Skeletal muscle tissue (tissue), 4 donors: ENCODE data around the gene EXOC3L1. TPM values are rescaled to one million over a fixed set of nuclear protein-coding genes. Genes with fewer than 3 reads are reported as not detected.

Experiments
- H3K27ac ChIP-seq: one replicate; pipeline ENCODE4 v1.7.0; 2013; ENCODE audit warnings: mild to moderate bottlenecking, low read depth, low read length, inconsistent platforms
- H3K27me3 ChIP-seq, 3 donors: one replicate each; pipeline ENCODE4 v1.7.0; 2013; ENCODE audit warnings: low read length in 3 of 3; ENCODE audit not compliant: control insufficient read depth in 3 of 3, insufficient read depth in 3 of 3
- H3K36me3 ChIP-seq, 3 donors: one replicate each; pipeline ENCODE4 v1.7.0; 2013; ENCODE audit warnings: low read length in 3 of 3; ENCODE audit not compliant: control insufficient read depth in 3 of 3, insufficient read depth in 3 of 3
- H3K4me1 ChIP-seq, 3 donors: one replicate each; pipeline ENCODE4 v1.7.0; 2013; ENCODE audit warnings: low read length in 3 of 3, mild to moderate bottlenecking in 3 of 3; ENCODE audit not compliant: control insufficient read depth in 3 of 3, insufficient read depth in 3 of 3
- H3K4me3 ChIP-seq, 3 donors: one replicate each; pipeline ENCODE4 v1.7.0; 2013; ENCODE audit warnings: low read length in 3 of 3
- H3K9ac ChIP-seq, 3 donors: one replicate each; pipeline ENCODE4 v1.7.0; 2013; ENCODE audit warnings: low read length in 3 of 3, mild to moderate bottlenecking in 3 of 3, moderate library complexity in 2 of 3, low read depth in 1 of 3
- H3K9me3 ChIP-seq, 3 donors: one replicate each; pipeline ENCODE4 v1.7.0; 2013; ENCODE audit warnings: low read length in 3 of 3; ENCODE audit not compliant: control insufficient read depth in 3 of 3
- total RNA-seq: library from RNA; depleted of rRNA; stranded (reverse); fragments of >200 nt; gene quantifications from one replicate; pipeline ENCODE4 v1.2.3, GENCODE V29; 2014
- donor health status: Osteomylitis.

Gene EXOC3L1
- total RNA-seq, 1 donor from 2014 or later: 5.2 TPM

- H3K27ac ChIP-seq: peak overlapping the region; percentile 91
- no peaks in the 10 kb centered on the region for H3K9me3 ChIP-seq
- peak overlapping the region; percentile 67 to 95 (median 92) for H3K9ac ChIP-seq
- peaks cover 10 to 14% (median 14%) of the 10 kb centered on the region in 3 donors for H3K36me3 ChIP-seq
- H3K27me3 ChIP-seq: no peaks in the 10 kb centered on the region
- H3K4me1 ChIP-seq: peaks cover 72 to 87% (median 76%) of the 10 kb centered on the region in 3 donors
- peak overlapping the region; percentile 64 to 86 (median 65) for H3K4me3 ChIP-seq
Observed at GRCh38 chr16:67173808-67174705, 15.9 kb downstream of the EXOC3L1 start.

GRCh38 chr16:67173323-67173722 lies 16.6 kb downstream of the EXOC3L1 start:
- Histone ChIP-seq H3K9ac (peak overlapping the region; percentile 67 to 95 (median 92)), H3K27me3 (no peaks in the 10 kb centered on the region), H3K27ac (peak overlapping the region; percentile 91)

GRCh38 chr16:67170949-67171649 lies 18.8 kb downstream of the EXOC3L1 start:
- Histone ChIP-seq H3K4me3 (peak overlapping the region; percentile 71 to 84 (median 77)), H3K27me3 (no peaks in the 10 kb centered on the region), H3K4me1 (peaks cover 65 to 77% (median 66%) of the 10 kb centered on the region in 3 donors)

More at GRCh38 chr16:67173323-67173722, 16.6 kb downstream of the EXOC3L1 start:
- H3K4me1 ChIP-seq: peaks cover 72 to 88% (median 75%) of the 10 kb centered on the region in 3 donors
- H3K9me3 ChIP-seq: no peaks in the 10 kb centered on the region
- H3K36me3 ChIP-seq: peaks cover 10 to 18% (median 14%) of the 10 kb centered on the region in 3 donors
- H3K4me3 ChIP-seq: peak overlapping the region; percentile 64 to 86 (median 65)

GRCh38 chr16:67170168-67170948 lies 19.6 kb downstream of the EXOC3L1 start, which contains the start of gene NOL3:
Gene NOL3, plus strand, starts transcription at chr16:67170538.
- Histone ChIP-seq H3K36me3 (peaks cover 14 to 24% (median 20%) of the 10 kb centered on the region in 3 donors), H3K4me1 (peaks cover 61 to 70% (median 66%) of the 10 kb centered on the region in 3 donors), H3K9me3 (no peaks in the 10 kb centered on the region), H3K27me3 (no peaks in the 10 kb centered on the region), H3K27ac (peak within 1 kb of the TSS; percentile 93), H3K9ac (peak within 1 kb of the TSS; percentile 91 to 97 (median 95)), H3K4me3 (peak within 1 kb of the TSS; percentile 71 to 84 (median 77))

More at GRCh38 chr16:67170949-67171649, 18.8 kb downstream of the EXOC3L1 start:
- Histone ChIP-seq H3K9me3 (no peaks in the 10 kb centered on the region), H3K36me3 (peaks cover 18 to 28% (median 23%) of the 10 kb centered on the region in 3 donors), H3K9ac (peak overlapping the region; percentile 91 to 97 (median 95)), H3K27ac (peak overlapping the region; percentile 93)

- no peaks in the 10 kb centered on the region for H3K27me3 ChIP-seq
- peak overlapping the region; percentile 69 to 84 (median 77) for H3K4me3 ChIP-seq
- no peaks in the 10 kb centered on the region for H3K9me3 ChIP-seq
- H3K27ac ChIP-seq: peak overlapping the region; percentile 93
- peaks cover 8 to 19% (median 14%) of the 10 kb centered on the region in 3 donors for H3K36me3 ChIP-seq
- H3K9ac ChIP-seq: peak overlapping the region; percentile 72 to 95 (median 91)
- H3K4me1 ChIP-seq: peaks cover 61 to 70% (median 66%) of the 10 kb centered on the region in 3 donors
Observed at GRCh38 chr16:67169642-67170167, 20.2 kb downstream of the EXOC3L1 start.

GRCh38 chr16:67169011-67169451 lies 20.9 kb downstream of the EXOC3L1 start:
- H3K9me3 ChIP-seq: no peaks in the 10 kb centered on the region
- H3K27me3 ChIP-seq: no peaks in the 10 kb centered on the region
- H3K27ac ChIP-seq: peak overlapping the region; percentile 93
- peak overlapping the region in 2 of 3 donors; percentile 77 to 84 for H3K4me3 ChIP-seq
- peaks cover 58 to 68% (median 63%) of the 10 kb centered on the region in 3 donors for H3K4me1 ChIP-seq
- peak overlapping the region; percentile 0 to 95 (median 72) for H3K9ac ChIP-seq
- H3K36me3 ChIP-seq: peaks cover 8 to 19% (median 13%) of the 10 kb centered on the region in 3 donors

GRCh38 chr16:67167588-67167987 lies 22.3 kb downstream of the EXOC3L1 start:
- no peak overlapping the region for H3K4me3 ChIP-seq
- H3K27ac ChIP-seq: peak overlapping the region; percentile 23
- peaks cover 0 to 3% (median 0%) of the 10 kb centered on the region in 3 donors for H3K27me3 ChIP-seq
- H3K4me1 ChIP-seq: peaks cover 61 to 69% (median 66%) of the 10 kb centered on the region in 3 donors
- H3K9ac ChIP-seq: peak overlapping the region in 1 of 3 donors; percentile 54
- H3K36me3 ChIP-seq: peaks cover 8 to 19% (median 13%) of the 10 kb centered on the region in 3 donors
- H3K9me3 ChIP-seq: no peaks in the 10 kb centered on the region

- no peaks in the 10 kb centered on the region for H3K9me3 ChIP-seq
- peaks cover 64 to 70% (median 69%) of the 10 kb centered on the region in 3 donors for H3K4me1 ChIP-seq
- H3K9ac ChIP-seq: peak overlapping the region in 2 of 3 donors; percentile 29 to 45
- no peak overlapping the region for H3K4me3 ChIP-seq
- peaks cover 8 to 19% (median 13%) of the 10 kb centered on the region in 3 donors for H3K36me3 ChIP-seq
- H3K27ac ChIP-seq: peak overlapping the region; percentile 23
- peaks cover 0 to 5% (median 0%) of the 10 kb centered on the region in 3 donors for H3K27me3 ChIP-seq
Observed at GRCh38 chr16:67166598-67167168, 23.3 kb downstream of the EXOC3L1 start.
